Liver (tissue), 9 donors: Measurements from ENCODE around the gene ZCCHC14. TPM values are rescaled to one million over a fixed set of nuclear protein-coding genes. Genes with fewer than 3 reads are reported as not detected.

Experiments used
- DNase-seq: peaks from one replicate; pipeline ENCODE4 v3.0.0-alpha.2; 2017; ENCODE audit warnings: low spot score
- H3K27ac ChIP-seq, 2 donors: one replicate each; pipeline ENCODE4 v1.7.0; 2013; ENCODE audit warnings: inconsistent platforms in 2 of 2, low read length in 2 of 2, control low read depth in 1 of 2, low read depth in 1 of 2, mild to moderate bottlenecking in 1 of 2
- H3K27me3 ChIP-seq, 4 donors: one replicate each; pipeline versions ENCODE4 v1.6.1 to v1.7.0; 2013; ENCODE audit warnings: low read length in 3 of 4, inconsistent platforms in 1 of 4, mild to moderate bottlenecking in 1 of 4, moderate library complexity in 1 of 4; ENCODE audit not compliant: control insufficient read depth in 4 of 4, insufficient read depth in 4 of 4
- H3K36me3 ChIP-seq, 4 donors: one replicate each; pipeline versions ENCODE4 v1.6.1 to v1.7.0; 2013; ENCODE audit warnings: low read length in 3 of 4, mild to moderate bottlenecking in 3 of 4, low read depth in 1 of 4, moderate library complexity in 1 of 4; ENCODE audit not compliant: control insufficient read depth in 4 of 4, insufficient read depth in 3 of 4
- H3K4me1 ChIP-seq, 4 donors: one replicate each; pipeline versions ENCODE4 v1.6.1 to v1.7.0; 2013; ENCODE audit warnings: low read length in 3 of 4, mild to moderate bottlenecking in 3 of 4, moderate library complexity in 1 of 4; ENCODE audit not compliant: control insufficient read depth in 4 of 4, insufficient read depth in 4 of 4
- H3K4me3 ChIP-seq, 3 donors: one replicate each; pipeline versions ENCODE4 v1.6.1 to v1.7.0; 2013; ENCODE audit warnings: low read length in 3 of 3, control low read depth in 1 of 3, low read depth in 1 of 3, mild to moderate bottlenecking in 1 of 3
- H3K9ac ChIP-seq, 2 donors: one replicate each; pipeline ENCODE4 v1.7.0; 2013; ENCODE audit warnings: low read length in 2 of 2, mild to moderate bottlenecking in 2 of 2, moderate library complexity in 2 of 2, control low read depth in 1 of 2, low read depth in 1 of 2
- H3K9me3 ChIP-seq, 4 donors: one replicate each; pipeline versions ENCODE4 v1.6.1 to v1.7.0; 2013; ENCODE audit warnings: low read length in 3 of 4; ENCODE audit not compliant: control insufficient read depth in 4 of 4
- ATF3 ChIP-seq: IDR thresholded peaks from 2 replicates; pipeline ENCODE4 v1.6.1; 2016; ENCODE audit warnings: antibody characterized with exemption
- EGR1 ChIP-seq, 2 donors: IDR thresholded peaks; 2 replicates each; pipeline ENCODE4 v1.6.1; 2016 to 2018; ENCODE audit warnings: antibody characterized with exemption in 2 of 2, low read depth in 2 of 2
- FOXA1 ChIP-seq: IDR thresholded peaks from 2 replicates; pipeline ENCODE4 v1.6.1; 2016; ENCODE audit warnings: antibody characterized with exemption
- FOXA2 ChIP-seq: IDR thresholded peaks from 2 replicates; pipeline ENCODE4 v1.6.1; 2016; ENCODE audit warnings: antibody characterized with exemption
- GABPA ChIP-seq, 2 donors: IDR thresholded peaks in 1 of 2; conservative IDR thresholded peaks in 1 of 2; 2 replicates each; pipeline ENCODE4 v1.6.1; 2016; ENCODE audit warnings: antibody characterized with exemption in 2 of 2, mild to moderate bottlenecking in 1 of 2, moderate library complexity in 1 of 2
- HNF4A ChIP-seq, 2 donors: conservative IDR thresholded peaks; 2 replicates each; pipeline ENCODE4 v1.6.1; 2016; ENCODE audit warnings: antibody characterized with exemption in 2 of 2, mild to moderate bottlenecking in 2 of 2
- HNF4G ChIP-seq: IDR thresholded peaks from 2 replicates; pipeline ENCODE4 v1.6.1; 2016; ENCODE audit warnings: antibody characterized with exemption
- JUND ChIP-seq, 2 donors: IDR thresholded peaks; 2 replicates each; pipeline ENCODE4 v1.6.1; 2016; ENCODE audit warnings: antibody characterized with exemption in 2 of 2
- MAX ChIP-seq: IDR thresholded peaks from 2 replicates; pipeline ENCODE4 v1.6.1; 2016; ENCODE audit warnings: antibody characterized with exemption
- NR2F2 ChIP-seq: IDR thresholded peaks from 2 replicates; pipeline ENCODE4 v1.6.1; 2016; ENCODE audit warnings: antibody characterized with exemption
- RAD21 ChIP-seq, 2 donors: IDR thresholded peaks; 2 replicates each; pipeline ENCODE4 v1.6.1; 2016; ENCODE audit warnings: antibody characterized with exemption in 2 of 2, mild to moderate bottlenecking in 2 of 2
- REST ChIP-seq: IDR thresholded peaks from 2 replicates; pipeline ENCODE4 v1.6.1; 2016; ENCODE audit warnings: antibody characterized with exemption, mild to moderate bottlenecking
- RXRA ChIP-seq, 2 donors: IDR thresholded peaks; 2 replicates each; pipeline ENCODE4 v1.6.1; 2017 to 2018; ENCODE audit warnings: antibody characterized with exemption in 2 of 2, mild to moderate bottlenecking in 1 of 2
- SP1 ChIP-seq: IDR thresholded peaks from 2 replicates; pipeline ENCODE4 v1.6.1; 2018; ENCODE audit warnings: antibody characterized with exemption, mild to moderate bottlenecking
- TAF1 ChIP-seq: conservative IDR thresholded peaks from 2 replicates; pipeline ENCODE4 v1.6.1; 2016; ENCODE audit warnings: antibody characterized with exemption, mild to moderate bottlenecking
- YY1 ChIP-seq: IDR thresholded peaks from 2 replicates; pipeline ENCODE4 v1.6.1; 2016; ENCODE audit warnings: antibody characterized with exemption, mild to moderate bottlenecking
- WGBS: extraction: QIAGEN DNeasy Blood & Tissue Kit; methylation state at CpG from one replicate; pipeline ENCODE4 v1.1.7; 2013; 5-methylcytosine and 5-hydroxymethylcytosine counted together
- polyA plus RNA-seq, 2 donors: library from polyadenylated mRNA; stranded (reverse) in 1 of 2; unstranded in 1 of 2; fragments of 200-250 nt in 1 of 2; fragments of >200 nt in 1 of 2; fragmentation: Nextera tagmentation in 1 of 2; extraction: Ambion mirVana in 1 of 2; gene quantifications; one replicate each; pipeline versions ENCODE4 v1.2.1 to v1.2.3, GENCODE V29; 2013 to 2015
- total RNA-seq, 2 donors: library from RNA; depleted of rRNA; stranded (reverse); fragments of >200 nt; gene quantifications; one replicate each; pipeline ENCODE4 v1.2.3, GENCODE V29; 2014
- TF ChIP-seq, protein P1 (sequence below): IDR thresholded peaks from 2 replicates; pipeline ENCODE4 v1.6.1; 2016; ENCODE audit warnings: antibody characterized with exemption
- donor health status: healthy.
- donor health status: healthy.
- donor health status: healthy.
- donor health status: healthy.
- donor health status: healthy.

ZCCHC14 gene
- total and polyA plus RNA-seq, 4 donors, result 6.3 to 21.7 (median 8.0) TPM

DNA sequence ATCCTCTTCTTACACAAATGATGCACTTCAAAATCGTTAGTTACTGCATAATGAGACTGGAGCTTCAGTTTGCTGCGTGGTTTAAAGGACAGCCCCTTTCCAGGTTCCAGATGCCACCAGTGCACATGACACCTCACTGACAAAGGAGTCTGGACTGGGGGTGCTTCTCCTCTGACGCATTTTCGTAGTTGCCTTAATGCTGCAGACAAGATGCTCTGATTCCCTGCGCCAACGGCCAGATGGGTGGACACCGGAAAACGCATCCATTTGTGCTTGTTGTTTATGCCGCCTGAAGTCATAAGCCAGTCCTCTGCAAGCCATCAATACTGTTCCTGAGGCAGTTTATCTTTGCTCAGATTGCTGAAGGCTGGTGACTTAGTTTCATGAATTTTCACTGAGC lies 125.3 kb downstream of the ZCCHC14 start:
- Histone ChIP-seq H3K27ac (no peak overlapping the region), H3K27me3 (no peaks in the 10 kb centered on the region), H3K4me3 (no peak overlapping the region), H3K9ac (no peak overlapping the region), H3K36me3 (peaks cover 0 to 4% (median 2%) of the 10 kb centered on the region in 4 donors), H3K9me3 (no peaks in the 10 kb centered on the region), H3K4me1 (peaks cover 0 to 24% (median 9%) of the 10 kb centered on the region in 4 donors)
- 89% methylated on average over 9 of the region's 9 CpGs for WGBS
- no peak for DNase-seq
- no peak for TF ChIP-seq YY1
- TF ChIP-seq ATF3, result no peak
- no peak for TF ChIP-seq FOXA1
- TF ChIP-seq EGR1 (IDR thresholded peaks at IDR 0.05; ENCODE audit: low read depth in 2 of 2), result no peak
- no peak for TF ChIP-seq TAF1
- no peak for TF ChIP-seq MAX
- no peak for TF ChIP-seq RXRA (IDR thresholded peaks at IDR 0.05)
- TF ChIP-seq SP1, result no peak
- TF ChIP-seq JUND (IDR thresholded peaks at IDR 0.05), result no peak
- TF ChIP-seq RAD21 (IDR thresholded peaks at IDR 0.05), result no peak
- TF ChIP-seq HNF4A (conservative IDR thresholded peaks at IDR 0.05), result no peak
- TF ChIP-seq GABPA (IDR thresholded peaks at IDR 0.05 in 1 of 2, conservative IDR thresholded peaks at IDR 0.05 in 1 of 2), result no peak
- no peak for TF ChIP-seq FOXA2
- TF ChIP-seq, protein P1, sequence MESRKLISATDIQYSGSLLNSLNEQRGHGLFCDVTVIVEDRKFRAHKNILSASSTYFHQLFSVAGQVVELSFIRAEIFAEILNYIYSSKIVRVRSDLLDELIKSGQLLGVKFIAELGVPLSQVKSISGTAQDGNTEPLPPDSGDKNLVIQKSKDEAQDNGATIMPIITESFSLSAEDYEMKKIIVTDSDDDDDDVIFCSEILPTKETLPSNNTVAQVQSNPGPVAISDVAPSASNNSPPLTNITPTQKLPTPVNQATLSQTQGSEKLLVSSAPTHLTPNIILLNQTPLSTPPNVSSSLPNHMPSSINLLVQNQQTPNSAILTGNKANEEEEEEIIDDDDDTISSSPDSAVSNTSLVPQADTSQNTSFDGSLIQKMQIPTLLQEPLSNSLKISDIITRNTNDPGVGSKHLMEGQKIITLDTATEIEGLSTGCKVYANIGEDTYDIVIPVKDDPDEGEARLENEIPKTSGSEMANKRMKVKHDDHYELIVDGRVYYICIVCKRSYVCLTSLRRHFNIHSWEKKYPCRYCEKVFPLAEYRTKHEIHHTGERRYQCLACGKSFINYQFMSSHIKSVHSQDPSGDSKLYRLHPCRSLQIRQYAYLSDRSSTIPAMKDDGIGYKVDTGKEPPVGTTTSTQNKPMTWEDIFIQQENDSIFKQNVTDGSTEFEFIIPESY, result no peak

DNA sequence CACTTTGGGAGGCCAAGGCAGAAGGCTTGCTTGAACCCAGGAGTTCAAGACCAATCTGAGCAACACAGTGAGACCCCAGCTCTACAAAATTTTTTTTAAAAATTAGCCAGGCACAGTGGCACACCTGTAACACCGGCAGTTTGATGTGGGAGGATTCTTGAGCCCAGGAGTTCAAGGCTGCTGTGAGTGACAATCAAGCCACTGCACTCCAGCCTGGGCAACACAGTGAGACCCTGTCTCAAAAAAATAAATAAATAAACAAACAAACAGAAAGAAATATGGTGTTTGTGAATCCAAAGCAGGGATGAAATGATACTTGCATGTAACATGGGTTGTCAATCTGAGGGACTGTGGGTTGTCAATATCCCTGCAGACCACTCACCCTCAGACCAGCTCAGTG lies 125.9 kb downstream of the ZCCHC14 start:
- H3K27ac ChIP-seq, result no peak overlapping the region
- H3K4me1 ChIP-seq, result peaks cover 0 to 20% (median 9%) of the 10 kb centered on the region in 4 donors
- no peak overlapping the region for H3K4me3 ChIP-seq
- WGBS, result 81% methylated on average over 1 of the region's 1 CpG
- no peaks in the 10 kb centered on the region for H3K9me3 ChIP-seq
- TF ChIP-seq RXRA (IDR thresholded peaks at IDR 0.05) (no peak), ATF3 (no peak), HNF4G (no peak), NR2F2 (no peak), HNF4A (conservative IDR thresholded peaks at IDR 0.05) (no peak), JUND (IDR thresholded peaks at IDR 0.05) (no peak), GABPA (IDR thresholded peaks at IDR 0.05 in 1 of 2, conservative IDR thresholded peaks at IDR 0.05 in 1 of 2) (no peak), EGR1 (IDR thresholded peaks at IDR 0.05; ENCODE audit: low read depth in 2 of 2) (no peak), FOXA1 (no peak), FOXA2 (no peak), REST (no peak), RAD21 (IDR thresholded peaks at IDR 0.05) (no peak), SP1 (no peak), MAX (no peak)
- no peak overlapping the region for H3K9ac ChIP-seq
- no peaks in the 10 kb centered on the region for H3K27me3 ChIP-seq
- peaks cover 0 to 7% (median 3%) of the 10 kb centered on the region in 4 donors for H3K36me3 ChIP-seq
- no peak for DNase-seq
